ENCODE results near the gene FAM193B. TPM values are rescaled to one million over a fixed set of nuclear protein-coding genes. Genes with fewer than 3 reads are reported as not detected.
"Not testable (repeated sequence)": the region's sequence is repeated elsewhere in the genome, so short reads cannot be mapped to it uniquely, and the experiment has no call there.

FAM193B gene
- total and polyA plus RNA-seq, 2 donors, result 41.7 to 527 TPM

GRCh38 chr5:177537389-177538361, 16.7 kb downstream of the FAM193B start:
- Histone ChIP-seq H3K36me3 (ENCODE audit: control insufficient read depth in 2 of 2, insufficient read depth in 2 of 2, low read length in 1 of 2) (peaks cover 55% of the 10 kb centered on the region in 2 donors), H3K27ac (ENCODE audit: low read depth in 1 of 2, low read length in 1 of 2) (peak overlapping the region; percentile 15 to 26), H3K27me3 (ENCODE audit: control insufficient read depth in 2 of 2, insufficient read depth in 1 of 2, low read length in 1 of 2) (no peaks in the 10 kb centered on the region), H3K9me3 (ENCODE audit: control insufficient read depth in 2 of 2, insufficient read depth in 1 of 2, low read length in 1 of 2) (no peaks in the 10 kb centered on the region), H3K4me3 (ENCODE audit: low read length in 2 of 2) (no peak overlapping the region), H3K4me1 (ENCODE audit: control insufficient read depth in 2 of 2, insufficient read depth in 2 of 2, low read length in 2 of 2) (no peaks in the 10 kb centered on the region)
- DNase-seq (ENCODE audit: low read depth in 6 of 9, low spot score in 9 of 9), result no peak
- 88% methylated on average over 15 of the region's 15 CpGs for WGBS

GRCh38 chr5:177536386-177536785, 18.0 kb downstream of the FAM193B start:
- 96% methylated on average over 10 of the region's 10 CpGs for WGBS
- H3K27me3 ChIP-seq (ENCODE audit: control insufficient read depth in 2 of 2, insufficient read depth in 1 of 2, low read length in 1 of 2), result no peaks in the 10 kb centered on the region
- H3K4me1 ChIP-seq (ENCODE audit: control insufficient read depth in 2 of 2, insufficient read depth in 2 of 2, low read length in 2 of 2), result no peaks in the 10 kb centered on the region
- DNase-seq (ENCODE audit: low read depth in 6 of 9, low spot score in 9 of 9), result no peak
- H3K9me3 ChIP-seq (ENCODE audit: control insufficient read depth in 2 of 2, insufficient read depth in 1 of 2, low read length in 1 of 2), result no peaks in the 10 kb centered on the region
- H3K36me3 ChIP-seq (ENCODE audit: control insufficient read depth in 2 of 2, insufficient read depth in 2 of 2, low read length in 1 of 2), result peaks cover 64 to 68% of the 10 kb centered on the region in 2 donors
- no peak overlapping the region for H3K4me3 ChIP-seq (ENCODE audit: low read length in 2 of 2)
- no peak overlapping the region for H3K27ac ChIP-seq (ENCODE audit: low read depth in 1 of 2, low read length in 1 of 2)

GRCh38 chr5:177535125-177535524, 19.2 kb downstream of the FAM193B start:
- 97% methylated on average over 7 of the region's 7 CpGs for WGBS
- no peaks in the 10 kb centered on the region for H3K4me1 ChIP-seq (ENCODE audit: control insufficient read depth in 2 of 2, insufficient read depth in 2 of 2, low read length in 2 of 2)

GRCh38 chr5:177534433-177534832, 19.9 kb downstream of the FAM193B start:
- not testable (repeated sequence) for H3K9me3 ChIP-seq (ENCODE audit: control insufficient read depth in 2 of 2, insufficient read depth in 1 of 2, low read length in 1 of 2); H3K27ac ChIP-seq (ENCODE audit: low read depth in 1 of 2, low read length in 1 of 2); H3K4me1 ChIP-seq (ENCODE audit: control insufficient read depth in 2 of 2, insufficient read depth in 2 of 2, low read length in 2 of 2); H3K4me3 ChIP-seq (ENCODE audit: low read length in 2 of 2); DNase-seq (ENCODE audit: low read depth in 6 of 9, low spot score in 9 of 9); H3K27me3 ChIP-seq (ENCODE audit: control insufficient read depth in 2 of 2, insufficient read depth in 1 of 2, low read length in 1 of 2)
- 97% methylated on average over 7 of the region's 7 CpGs for WGBS
- H3K36me3 ChIP-seq (ENCODE audit: control insufficient read depth in 2 of 2, insufficient read depth in 2 of 2, low read length in 1 of 2), result peaks cover 81 to 84% of the 10 kb centered on the region in 2 donors

More at GRCh38 chr5:177535125-177535524, 19.2 kb downstream of the FAM193B start:
- Histone ChIP-seq H3K27ac (ENCODE audit: low read depth in 1 of 2, low read length in 1 of 2) (no peak overlapping the region), H3K9me3 (ENCODE audit: control insufficient read depth in 2 of 2, insufficient read depth in 1 of 2, low read length in 1 of 2) (no peaks in the 10 kb centered on the region), H3K27me3 (ENCODE audit: control insufficient read depth in 2 of 2, insufficient read depth in 1 of 2, low read length in 1 of 2) (no peaks in the 10 kb centered on the region), H3K36me3 (ENCODE audit: control insufficient read depth in 2 of 2, insufficient read depth in 2 of 2, low read length in 1 of 2) (peaks cover 74 to 79% of the 10 kb centered on the region in 2 donors), H3K4me3 (ENCODE audit: low read length in 2 of 2) (no peak overlapping the region)
- no peak for DNase-seq (ENCODE audit: low read depth in 6 of 9, low spot score in 9 of 9)

GRCh38 chr5:177531209-177531940, 23.0 kb downstream of the FAM193B start:
- 96% methylated on average over 27 of the region's 27 CpGs for WGBS
- no peaks in the 10 kb centered on the region for H3K4me1 ChIP-seq (ENCODE audit: control insufficient read depth in 2 of 2, insufficient read depth in 2 of 2, low read length in 2 of 2)
- no peaks in the 10 kb centered on the region for H3K9me3 ChIP-seq (ENCODE audit: control insufficient read depth in 2 of 2, insufficient read depth in 1 of 2, low read length in 1 of 2)
- H3K27ac ChIP-seq (ENCODE audit: low read depth in 1 of 2, low read length in 1 of 2), result no peak overlapping the region
- peaks cover 83 to 84% of the 10 kb centered on the region in 2 donors for H3K36me3 ChIP-seq (ENCODE audit: control insufficient read depth in 2 of 2, insufficient read depth in 2 of 2, low read length in 1 of 2)
- DNase-seq (ENCODE audit: low read depth in 6 of 9, low spot score in 9 of 9), result no peak
- H3K4me3 ChIP-seq (ENCODE audit: low read length in 2 of 2), result no peak overlapping the region
- no peaks in the 10 kb centered on the region for H3K27me3 ChIP-seq (ENCODE audit: control insufficient read depth in 2 of 2, insufficient read depth in 1 of 2, low read length in 1 of 2)

- H3K36me3 ChIP-seq (ENCODE audit: control insufficient read depth in 2 of 2, insufficient read depth in 2 of 2, low read length in 1 of 2), result peaks cover 84 to 85% of the 10 kb centered on the region in 2 donors
- 96% methylated on average over 3 of the region's 3 CpGs for WGBS
- H3K9me3 ChIP-seq (ENCODE audit: control insufficient read depth in 2 of 2, insufficient read depth in 1 of 2, low read length in 1 of 2), result no peaks in the 10 kb centered on the region
- H3K4me3 ChIP-seq (ENCODE audit: low read length in 2 of 2), result no peak overlapping the region
- no peaks in the 10 kb centered on the region for H3K27me3 ChIP-seq (ENCODE audit: control insufficient read depth in 2 of 2, insufficient read depth in 1 of 2, low read length in 1 of 2)
- no peaks in the 10 kb centered on the region for H3K4me1 ChIP-seq (ENCODE audit: control insufficient read depth in 2 of 2, insufficient read depth in 2 of 2, low read length in 2 of 2)
- H3K27ac ChIP-seq (ENCODE audit: low read depth in 1 of 2, low read length in 1 of 2), result no peak overlapping the region
- DNase-seq (ENCODE audit: low read depth in 6 of 9, low spot score in 9 of 9), result no peak
Observed at GRCh38 chr5:177530638-177531037, 23.7 kb downstream of the FAM193B start.

- H3K27ac ChIP-seq (ENCODE audit: low read depth in 1 of 2, low read length in 1 of 2), result no peak overlapping the region
- 95% methylated on average over 12 of the region's 12 CpGs for WGBS
- no peak for DNase-seq (ENCODE audit: low read depth in 6 of 9, low spot score in 9 of 9)
Observed at GRCh38 chr5:177529247-177530203, 24.8 kb downstream of the FAM193B start.

GRCh38 chr5:177528631-177529030, 25.7 kb downstream of the FAM193B start:
- H3K36me3 ChIP-seq (ENCODE audit: control insufficient read depth in 2 of 2, insufficient read depth in 2 of 2, low read length in 1 of 2), result peaks cover 91% of the 10 kb centered on the region in 2 donors
- H3K9me3 ChIP-seq (ENCODE audit: control insufficient read depth in 2 of 2, insufficient read depth in 1 of 2, low read length in 1 of 2), result no peaks in the 10 kb centered on the region
- DNase-seq (ENCODE audit: low read depth in 6 of 9, low spot score in 9 of 9), result no peak
- no peaks in the 10 kb centered on the region for H3K27me3 ChIP-seq (ENCODE audit: control insufficient read depth in 2 of 2, insufficient read depth in 1 of 2, low read length in 1 of 2)
- H3K4me1 ChIP-seq (ENCODE audit: control insufficient read depth in 2 of 2, insufficient read depth in 2 of 2, low read length in 2 of 2), result no peaks in the 10 kb centered on the region
- no peak overlapping the region for H3K4me3 ChIP-seq (ENCODE audit: low read length in 2 of 2)
- H3K27ac ChIP-seq (ENCODE audit: low read depth in 1 of 2, low read length in 1 of 2), result no peak overlapping the region
- 98% methylated on average over 10 of the region's 10 CpGs for WGBS

More at GRCh38 chr5:177529247-177530203, 24.8 kb downstream of the FAM193B start:
- no peaks in the 10 kb centered on the region for H3K4me1 ChIP-seq (ENCODE audit: control insufficient read depth in 2 of 2, insufficient read depth in 2 of 2, low read length in 2 of 2)
- no peaks in the 10 kb centered on the region for H3K9me3 ChIP-seq (ENCODE audit: control insufficient read depth in 2 of 2, insufficient read depth in 1 of 2, low read length in 1 of 2)
- H3K27me3 ChIP-seq (ENCODE audit: control insufficient read depth in 2 of 2, insufficient read depth in 1 of 2, low read length in 1 of 2), result no peaks in the 10 kb centered on the region
- H3K36me3 ChIP-seq (ENCODE audit: control insufficient read depth in 2 of 2, insufficient read depth in 2 of 2, low read length in 1 of 2), result peaks cover 88 to 90% of the 10 kb centered on the region in 2 donors
- H3K4me3 ChIP-seq (ENCODE audit: low read length in 2 of 2), result no peak overlapping the region
